Endodermal cell (in vitro differentiated cells): ENCODE measurements around the gene LRIG1. TPM values are rescaled to one million over a fixed set of nuclear protein-coding genes. Genes with fewer than 3 reads are reported as not detected.

Experiments used
- DNase-seq: peaks from one replicate; pipeline ENCODE4 v3.0.0-alpha.2; 2017
- H3K27ac ChIP-seq: 2 replicates; pipeline ENCODE4 v1.5.1; 2013; ENCODE audit warnings: mild to moderate bottlenecking, low read depth, low read length, moderate library complexity
- H3K27me3 ChIP-seq: 2 replicates; pipeline ENCODE4 v1.6.1; 2013; ENCODE audit warnings: mild to moderate bottlenecking, low read length, moderate library complexity; ENCODE audit not compliant: insufficient read depth, control insufficient read depth, poor library complexity, severe bottlenecking
- H3K36me3 ChIP-seq: 2 replicates; pipeline ENCODE4 v1.7.0; 2013; ENCODE audit warnings: mild to moderate bottlenecking, low read length, moderate library complexity; ENCODE audit not compliant: control insufficient read depth, insufficient read depth
- H3K4me1 ChIP-seq: one replicate; pipeline ENCODE4 v1.7.0; 2013; ENCODE audit warnings: low read length; ENCODE audit not compliant: control insufficient read depth, insufficient read depth
- H3K4me3 ChIP-seq: 2 replicates; pipeline ENCODE4 v1.5.1; 2013; ENCODE audit warnings: mild to moderate bottlenecking, low read length, moderate library complexity
- H3K9ac ChIP-seq: 2 replicates; pipeline ENCODE4 v1.6.1; 2013; ENCODE audit warnings: mild to moderate bottlenecking, low read length, moderate library complexity; ENCODE audit not compliant: poor library complexity, severe bottlenecking; ENCODE audit errors: extremely low read depth
- H3K9me3 ChIP-seq: 2 replicates; pipeline ENCODE4 v1.6.1; 2013; ENCODE audit warnings: mild to moderate bottlenecking, low read length, moderate library complexity; ENCODE audit not compliant: control insufficient read depth
- H3K27ac Mint-ChIP-seq: 2 replicates; pipeline ENCODE4 v1.8.0; 2020; ENCODE audit warnings: mixed read lengths
- H3K27me3 Mint-ChIP-seq: 2 replicates; pipeline ENCODE4 v1.8.0; 2021; ENCODE audit warnings: mild to moderate bottlenecking, mixed read lengths; ENCODE audit not compliant: insufficient read depth
- H3K36me3 Mint-ChIP-seq: 2 replicates; pipeline ENCODE4 v1.8.0; 2020; ENCODE audit warnings: low read depth, mixed read lengths
- H3K4me1 Mint-ChIP-seq: 2 replicates; pipeline ENCODE4 v1.8.0; 2020; ENCODE audit warnings: mixed read lengths
- H3K4me3 Mint-ChIP-seq: 2 replicates; pipeline ENCODE4 v1.8.0; 2020; ENCODE audit warnings: mild to moderate bottlenecking, moderate library complexity, mixed read lengths
- H3K9me3 Mint-ChIP-seq: 2 replicates; pipeline ENCODE4 v1.8.0; 2020; ENCODE audit warnings: mild to moderate bottlenecking, mixed read lengths
- CTCF ChIP-seq: fragments of 200-600 bp; sonication (generic); conservative IDR thresholded peaks from 2 replicates; pipeline ENCODE4 v1.5.0; 2021; ENCODE audit warnings: antibody characterized with exemption, mild to moderate bottlenecking
- WGBS, 2 experiments: methylation state at CpG; one replicate each; pipeline versions ENCODE4 v1.1.5 to v1.1.7; 2013; ENCODE audit warnings: missing lambda C conversion rate in 2 of 2, mixed read lengths in 1 of 2; ENCODE audit not compliant: insufficient coverage in 1 of 2, insufficient read length in 1 of 2; 5-methylcytosine and 5-hydroxymethylcytosine counted together
- total RNA-seq, 2 donors: library from RNA; stranded (reverse); fragmentation: NEBNext Ultra II Directional in 1 of 2; extraction: Animal tissue kit (Norgen Biotek cat#: 25700) in 1 of 2; gene quantifications; 2 replicates in 1 of 2; 3 replicates in 1 of 2; pipeline ENCODE4 v1.2.1, GENCODE V29; 2021

Gene LRIG1
- total RNA-seq, 2 donors from 2014 or later = 37.5 to 42.3 TPM

GRCh38 chr3:66486202-66486601 is 14.6 kb downstream of the LRIG1 start:
- Histone ChIP-seq H3K27ac (no peak overlapping the region), H3K9me3 (no peaks in the 10 kb centered on the region), H3K4me1 (peaks cover 27% of the 10 kb centered on the region), H3K27me3 (no peaks in the 10 kb centered on the region), H3K36me3 (peaks cover 5% of the 10 kb centered on the region), H3K4me3 (no peak overlapping the region), H3K9ac (no peak overlapping the region)
- Mint-ChIP-seq H3K4me1 (peaks cover 65% of the 10 kb centered on the region), H3K4me3 (no peak overlapping the region), H3K9me3 (no peaks in the 10 kb centered on the region), H3K27ac (no peak overlapping the region), H3K27me3 (no peaks in the 10 kb centered on the region), H3K36me3 (no peaks in the 10 kb centered on the region)
- no peak for TF ChIP-seq CTCF
- no peak for DNase-seq
- 93% methylated on average over 6 of the region's 6 CpGs for WGBS, 2 experiments

- Histone ChIP-seq H3K4me3 (no peak overlapping the region), H3K27ac (no peak overlapping the region), H3K9ac (no peak overlapping the region), H3K9me3 (no peaks in the 10 kb centered on the region), H3K4me1 (peaks cover 28% of the 10 kb centered on the region), H3K36me3 (peaks cover 5% of the 10 kb centered on the region), H3K27me3 (no peaks in the 10 kb centered on the region)
- 94 to 98% methylated on average over 9 to 12 of the region's 12 CpGs for WGBS, 2 experiments
- no peaks in the 10 kb centered on the region for H3K9me3 Mint-ChIP-seq
- no peaks in the 10 kb centered on the region for H3K27me3 Mint-ChIP-seq
- H3K4me1 Mint-ChIP-seq = peaks cover 67% of the 10 kb centered on the region
- no peak for TF ChIP-seq CTCF
- H3K4me3 Mint-ChIP-seq = no peak overlapping the region
- peak overlapping the region; percentile 20 for H3K27ac Mint-ChIP-seq
- no peaks in the 10 kb centered on the region for H3K36me3 Mint-ChIP-seq
- no peak for DNase-seq
Measured at GRCh38 chr3:66485291-66485968, 15.4 kb downstream of the LRIG1 start.

- peak overlapping the region; percentile 1 for H3K4me3 Mint-ChIP-seq
Measured at GRCh38 chr3:66484106-66484844, 16.5 kb downstream of the LRIG1 start.

More at GRCh38 chr3:66484106-66484844, 16.5 kb downstream of the LRIG1 start:
- DNase-seq = no peak
- H3K4me1 ChIP-seq = peaks cover 29% of the 10 kb centered on the region
- H3K27me3 ChIP-seq = no peaks in the 10 kb centered on the region
- H3K9ac ChIP-seq = no peak overlapping the region
- no peak for TF ChIP-seq CTCF
- H3K36me3 Mint-ChIP-seq = no peaks in the 10 kb centered on the region
- peak overlapping the region; percentile 85 for H3K27ac ChIP-seq
- peaks cover 5% of the 10 kb centered on the region for H3K36me3 ChIP-seq
- no peaks in the 10 kb centered on the region for H3K27me3 Mint-ChIP-seq
- no peaks in the 10 kb centered on the region for H3K9me3 Mint-ChIP-seq
- H3K4me1 Mint-ChIP-seq = peaks cover 70% of the 10 kb centered on the region
- peak overlapping the region; percentile 82 for H3K27ac Mint-ChIP-seq
- no peaks in the 10 kb centered on the region for H3K9me3 ChIP-seq
- 62 to 85% methylated on average over 5 to 9 of the region's 9 CpGs for WGBS, 2 experiments
- no peak overlapping the region for H3K4me3 ChIP-seq
